Measurements from ENCODE around the gene LDB3.

The LDB3 gene

GRCh38 chr10:86703176-86703575, 34.9 kb downstream of the LDB3 start:
- ChIA-PET POLR2A (no interaction called here), CTCF (interaction anchor here (1.0 to 1.2 kb wide), 2 partner anchors 10 to 19 kb away, joined by 3 to 6 read pairs; no protein-coding TSS in a partner anchor)
- no peak for TF ChIP-seq LEF1 (IDR thresholded peaks at IDR 0.05; ENCODE audit: borderline replicate concordance)
- no peak for TF ChIP-seq BHLHE40 (IDR thresholded peaks at IDR 0.05; ENCODE audit: borderline replicate concordance)
- TF ChIP-seq FOXK2 (IDR thresholded peaks at IDR 0.05): no peak
- no peak for TF ChIP-seq FOXM1 (IDR thresholded peaks at IDR 0.05; ENCODE audit: borderline replicate concordance)
- TF ChIP-seq CTBP1 (IDR thresholded peaks at IDR 0.05; ENCODE audit: borderline replicate concordance): no peak
- TF ChIP-seq TARDBP (IDR thresholded peaks at IDR 0.05): no peak
- TF ChIP-seq PKNOX1 (IDR thresholded peaks at IDR 0.05): no peak
- TF ChIP-seq ARNT (IDR thresholded peaks at IDR 0.05): no peak
- TF ChIP-seq ZNF384 (IDR thresholded peaks at IDR 0.05): no peak
- no peak for TF ChIP-seq SP1 (IDR thresholded peaks at IDR 0.05)
- no peak for TF ChIP-seq L3MBTL2 (conservative IDR thresholded peaks at IDR 0.05)
- TF ChIP-seq NFRKB (IDR thresholded peaks at IDR 0.05): no peak
- TF ChIP-seq ELF4 (IDR thresholded peaks at IDR 0.05): no peak
- no peak for TF ChIP-seq SUZ12 (IDR thresholded peaks at IDR 0.05)
- no peak for TF ChIP-seq HDGF (IDR thresholded peaks at IDR 0.05; ENCODE audit: borderline replicate concordance)

GRCh38 chr10:86705139-86705538, 36.8 kb downstream of the LDB3 start:
- TF ChIP-seq NFRKB (IDR thresholded peaks at IDR 0.05): no peak
- TF ChIP-seq ARNT (IDR thresholded peaks at IDR 0.05): no peak
- TF ChIP-seq ZNF384 (IDR thresholded peaks at IDR 0.05): no peak
- TF ChIP-seq FOXK2 (IDR thresholded peaks at IDR 0.05): no peak
- no peak for TF ChIP-seq TARDBP (IDR thresholded peaks at IDR 0.05)
- TF ChIP-seq HDGF (IDR thresholded peaks at IDR 0.05; ENCODE audit: borderline replicate concordance): no peak
- TF ChIP-seq LEF1 (IDR thresholded peaks at IDR 0.05; ENCODE audit: borderline replicate concordance): no peak
- POLR2A ChIA-PET: no interaction called here
- CTCF ChIA-PET: no interaction called here
- DNase-seq (ENCODE audit: extremely low spot score): no peak

More at GRCh38 chr10:86703176-86703575, 34.9 kb downstream of the LDB3 start:
- DNase-seq (ENCODE audit: extremely low spot score): no peak

- CTCF ChIA-PET: interaction anchor here (0.5 kb wide), 1 partner anchor 329 kb away, joined by 3 read pairs; no protein-coding TSS in a partner anchor
- POLR2A ChIA-PET: interaction anchor here (10.3 kb wide), 1 partner anchor 51 kb away, joined by 62 read pairs; the partner anchor contains the start of gene BMPR1A
- no peak for DNase-seq (ENCODE audit: extremely low spot score)
- no peak for TF ChIP-seq PKNOX1 (IDR thresholded peaks at IDR 0.05)
- TF ChIP-seq ARNT (IDR thresholded peaks at IDR 0.05): no peak
- TF ChIP-seq FOXM1 (IDR thresholded peaks at IDR 0.05; ENCODE audit: borderline replicate concordance): no peak
- no peak for TF ChIP-seq FOXK2 (IDR thresholded peaks at IDR 0.05)
- TF ChIP-seq L3MBTL2 (conservative IDR thresholded peaks at IDR 0.05): no peak
- no peak for TF ChIP-seq ELF4 (IDR thresholded peaks at IDR 0.05)
- no peak for TF ChIP-seq SUZ12 (IDR thresholded peaks at IDR 0.05)
- no peak for TF ChIP-seq FOXA1 (IDR thresholded peaks at IDR 0.05)
- TF ChIP-seq LEF1 (IDR thresholded peaks at IDR 0.05; ENCODE audit: borderline replicate concordance): no peak
- TF ChIP-seq SP1 (IDR thresholded peaks at IDR 0.05): no peak
- no peak for TF ChIP-seq BHLHE40 (IDR thresholded peaks at IDR 0.05; ENCODE audit: borderline replicate concordance)
- no peak for TF ChIP-seq ZNF384 (IDR thresholded peaks at IDR 0.05)
- TF ChIP-seq CTBP1 (IDR thresholded peaks at IDR 0.05; ENCODE audit: borderline replicate concordance): no peak
- TF ChIP-seq NFRKB (IDR thresholded peaks at IDR 0.05): no peak
- no peak for TF ChIP-seq TARDBP (IDR thresholded peaks at IDR 0.05)
- TF ChIP-seq HDGF (IDR thresholded peaks at IDR 0.05; ENCODE audit: borderline replicate concordance): no peak
Measured at GRCh38 chr10:86705905-86706304, 37.6 kb downstream of the LDB3 start.

- TF ChIP-seq BHLHE40 (IDR thresholded peaks at IDR 0.05; ENCODE audit: borderline replicate concordance) (no peak), HDGF (IDR thresholded peaks at IDR 0.05; ENCODE audit: borderline replicate concordance) (no peak), TARDBP (IDR thresholded peaks at IDR 0.05) (no peak), ARNT (IDR thresholded peaks at IDR 0.05) (no peak), FOXA1 (IDR thresholded peaks at IDR 0.05) (no peak), PKNOX1 (IDR thresholded peaks at IDR 0.05) (no peak), SP1 (IDR thresholded peaks at IDR 0.05) (no peak), L3MBTL2 (conservative IDR thresholded peaks at IDR 0.05) (no peak), LEF1 (IDR thresholded peaks at IDR 0.05; ENCODE audit: borderline replicate concordance) (no peak), CTBP1 (IDR thresholded peaks at IDR 0.05; ENCODE audit: borderline replicate concordance) (no peak)
- ChIA-PET CTCF (interaction anchor here (0.5 kb wide), 1 partner anchor 329 kb away, joined by 3 read pairs; no protein-coding TSS in a partner anchor), POLR2A (interaction anchor here (10.3 kb wide), 1 partner anchor 50 kb away, joined by 62 read pairs; the partner anchor contains the start of gene BMPR1A)
- DNase-seq (ENCODE audit: extremely low spot score): no peak
Measured at GRCh38 chr10:86706401-86706841, 38.1 kb downstream of the LDB3 start.

GRCh38 chr10:86706977-86707376, 38.7 kb downstream of the LDB3 start:
- DNase-seq (ENCODE audit: extremely low spot score): no peak
- CTCF ChIA-PET: no interaction called here
- POLR2A ChIA-PET: interaction anchor here (10.3 kb wide), 1 partner anchor 50 kb away, joined by 62 read pairs; the partner anchor contains the start of gene BMPR1A
- TF ChIP-seq L3MBTL2 (conservative IDR thresholded peaks at IDR 0.05) (no peak), ELF4 (IDR thresholded peaks at IDR 0.05) (no peak), ARNT (IDR thresholded peaks at IDR 0.05) (no peak), BHLHE40 (IDR thresholded peaks at IDR 0.05; ENCODE audit: borderline replicate concordance) (no peak), NFRKB (IDR thresholded peaks at IDR 0.05) (no peak), TARDBP (IDR thresholded peaks at IDR 0.05) (no peak), PKNOX1 (IDR thresholded peaks at IDR 0.05) (no peak), SUZ12 (IDR thresholded peaks at IDR 0.05) (no peak), FOXA1 (IDR thresholded peaks at IDR 0.05) (no peak), FOXK2 (IDR thresholded peaks at IDR 0.05) (no peak)

Data from HEK293T (cell line).